Activated naive CD8-positive, alpha-beta T cell (primary cell): ENCODE data around the gene NGEF.

Experiments
- H3K27ac Mint-ChIP-seq: one replicate; pipeline ENCODE4 v1.8.0; 2021; ENCODE audit warnings: mixed read lengths
- H3K27me3 Mint-ChIP-seq: one replicate; pipeline ENCODE4 v1.8.0; 2021; ENCODE audit warnings: mixed read lengths
- H3K36me3 Mint-ChIP-seq: one replicate; pipeline ENCODE4 v1.8.0; 2021; ENCODE audit warnings: mixed read lengths
- H3K4me1 Mint-ChIP-seq: one replicate; pipeline ENCODE4 v1.8.0; 2021; ENCODE audit warnings: low read depth, mixed read lengths
- H3K4me3 Mint-ChIP-seq: one replicate; pipeline ENCODE4 v1.8.0; 2021; ENCODE audit warnings: mild to moderate bottlenecking, mixed read lengths
- H3K9me3 Mint-ChIP-seq: one replicate; pipeline ENCODE4 v1.8.0; 2021; ENCODE audit warnings: low read depth, mixed read lengths

Gene NGEF

GRCh38 chr2:233002829-233003657 is 10.0 kb downstream of the NGEF start:
- H3K9me3 Mint-ChIP-seq: no peaks in the 10 kb centered on the region
- no peaks in the 10 kb centered on the region for H3K27me3 Mint-ChIP-seq
- no peaks in the 10 kb centered on the region for H3K4me1 Mint-ChIP-seq
- no peaks in the 10 kb centered on the region for H3K36me3 Mint-ChIP-seq
- no peak overlapping the region for H3K4me3 Mint-ChIP-seq
- H3K27ac Mint-ChIP-seq: no peak overlapping the region

- no peaks in the 10 kb centered on the region for H3K36me3 Mint-ChIP-seq
- H3K27me3 Mint-ChIP-seq: no peaks in the 10 kb centered on the region
- H3K4me3 Mint-ChIP-seq: no peak overlapping the region
- no peak overlapping the region for H3K27ac Mint-ChIP-seq
- H3K9me3 Mint-ChIP-seq: no peaks in the 10 kb centered on the region
- H3K4me1 Mint-ChIP-seq: no peaks in the 10 kb centered on the region
These were observed 11.9 kb downstream of the NGEF start for GRCh38 chr2:233000886-233001750.

GRCh38 chr2:232999354-232999753 is 13.7 kb downstream of the NGEF start:
- no peaks in the 10 kb centered on the region for H3K27me3 Mint-ChIP-seq
- H3K4me1 Mint-ChIP-seq: no peaks in the 10 kb centered on the region
- H3K27ac Mint-ChIP-seq: no peak overlapping the region
- H3K4me3 Mint-ChIP-seq: no peak overlapping the region
- H3K9me3 Mint-ChIP-seq: no peaks in the 10 kb centered on the region
- no peaks in the 10 kb centered on the region for H3K36me3 Mint-ChIP-seq

GRCh38 chr2:232998666-232998985 is 14.4 kb downstream of the NGEF start:
- Mint-ChIP-seq H3K9me3 (no peaks in the 10 kb centered on the region), H3K4me1 (no peaks in the 10 kb centered on the region), H3K4me3 (no peak overlapping the region)

GRCh38 chr2:232997749-232998665 is 15.0 kb downstream of the NGEF start:
- H3K4me3 Mint-ChIP-seq: no peak overlapping the region

More at GRCh38 chr2:232998666-232998985, 14.4 kb downstream of the NGEF start:
- H3K27ac Mint-ChIP-seq: no peak overlapping the region
- no peaks in the 10 kb centered on the region for H3K27me3 Mint-ChIP-seq
- no peaks in the 10 kb centered on the region for H3K36me3 Mint-ChIP-seq

GRCh38 chr2:232994446-232994845 is 18.6 kb downstream of the NGEF start:
- Mint-ChIP-seq H3K27me3 (no peaks in the 10 kb centered on the region), H3K4me3 (no peak overlapping the region), H3K4me1 (no peaks in the 10 kb centered on the region), H3K27ac (no peak overlapping the region), H3K36me3 (no peaks in the 10 kb centered on the region), H3K9me3 (no peaks in the 10 kb centered on the region)

More at GRCh38 chr2:232997749-232998665, 15.0 kb downstream of the NGEF start:
- no peaks in the 10 kb centered on the region for H3K4me1 Mint-ChIP-seq
- no peaks in the 10 kb centered on the region for H3K9me3 Mint-ChIP-seq
- H3K27ac Mint-ChIP-seq: no peak overlapping the region
- H3K36me3 Mint-ChIP-seq: no peaks in the 10 kb centered on the region
- no peaks in the 10 kb centered on the region for H3K27me3 Mint-ChIP-seq

- Mint-ChIP-seq H3K27me3 (no peaks in the 10 kb centered on the region), H3K4me3 (no peak overlapping the region), H3K27ac (no peak overlapping the region)
These were observed 19.7 kb downstream of the NGEF start for GRCh38 chr2:232993231-232993821.

GRCh38 chr2:232986155-232986554 is 26.9 kb downstream of the NGEF start:
- H3K9me3 Mint-ChIP-seq: peaks cover 4% of the 10 kb centered on the region
- no peaks in the 10 kb centered on the region for H3K4me1 Mint-ChIP-seq
- peak overlapping the region; percentile 4 for H3K4me3 Mint-ChIP-seq
- peaks cover 4% of the 10 kb centered on the region for H3K36me3 Mint-ChIP-seq
- no peak overlapping the region for H3K27ac Mint-ChIP-seq
- peaks cover 8% of the 10 kb centered on the region for H3K27me3 Mint-ChIP-seq

More at GRCh38 chr2:232993231-232993821, 19.7 kb downstream of the NGEF start:
- H3K36me3 Mint-ChIP-seq: no peaks in the 10 kb centered on the region
- no peaks in the 10 kb centered on the region for H3K9me3 Mint-ChIP-seq
- H3K4me1 Mint-ChIP-seq: no peaks in the 10 kb centered on the region

GRCh38 chr2:232984451-232985207 is 28.4 kb downstream of the NGEF start:
- Mint-ChIP-seq H3K36me3 (peaks cover 4% of the 10 kb centered on the region), H3K9me3 (peaks cover 4% of the 10 kb centered on the region), H3K4me3 (no peak overlapping the region), H3K27ac (no peak overlapping the region), H3K4me1 (no peaks in the 10 kb centered on the region), H3K27me3 (peaks cover 8% of the 10 kb centered on the region)

- no peak overlapping the region for H3K4me3 Mint-ChIP-seq
- peaks cover 4% of the 10 kb centered on the region for H3K9me3 Mint-ChIP-seq
- no peak overlapping the region for H3K27ac Mint-ChIP-seq
- H3K4me1 Mint-ChIP-seq: no peaks in the 10 kb centered on the region
- H3K36me3 Mint-ChIP-seq: peaks cover 4% of the 10 kb centered on the region
- H3K27me3 Mint-ChIP-seq: peaks cover 8% of the 10 kb centered on the region
These were observed 29.4 kb downstream of the NGEF start for GRCh38 chr2:232983669-232984140.

GRCh38 chr2:232982926-232983668 is 30.0 kb downstream of the NGEF start:
- Mint-ChIP-seq H3K4me3 (no peak overlapping the region), H3K27ac (no peak overlapping the region), H3K4me1 (no peaks in the 10 kb centered on the region), H3K9me3 (peaks cover 4% of the 10 kb centered on the region), H3K36me3 (peaks cover 4% of the 10 kb centered on the region), H3K27me3 (peaks cover 8% of the 10 kb centered on the region)

GRCh38 chr2:232981767-232982360 is 31.2 kb downstream of the NGEF start:
- H3K9me3 Mint-ChIP-seq: peaks cover 4% of the 10 kb centered on the region
- no peak overlapping the region for H3K27ac Mint-ChIP-seq
- peaks cover 8% of the 10 kb centered on the region for H3K27me3 Mint-ChIP-seq
- H3K4me3 Mint-ChIP-seq: no peak overlapping the region
- no peaks in the 10 kb centered on the region for H3K4me1 Mint-ChIP-seq
- H3K36me3 Mint-ChIP-seq: peaks cover 4% of the 10 kb centered on the region

- Mint-ChIP-seq H3K9me3 (peaks cover 4% of the 10 kb centered on the region), H3K4me1 (no peaks in the 10 kb centered on the region), H3K27me3 (peaks cover 8% of the 10 kb centered on the region), H3K27ac (no peak overlapping the region), H3K36me3 (peaks cover 4% of the 10 kb centered on the region), H3K4me3 (no peak overlapping the region)
These were observed 31.7 kb downstream of the NGEF start for GRCh38 chr2:232981356-232981755.
